HEK293 (cell line): ENCODE measurements around the gene CYP27B1.

Experiments
- CTCF ChIA-PET: fragments of 350-600 bp; formaldehyde crosslinking; extraction: SDS; loops from one replicate; lab custom pipeline; 2021; ENCODE audit warnings: antibody characterized with exemption; lab: Yijun Ruan, JAX
- POLR2A ChIA-PET: fragments of 300-600 bp; formaldehyde crosslinking; extraction: SDS; loops from one replicate; lab custom pipeline; 2020; ENCODE audit warnings: antibody characterized with exemption, inconsistent platforms; lab: Yijun Ruan, JAX
- H3K27ac ChIP-seq: fragments of 200-500 bp; sonication (Bioruptor generic); 2 replicates; pipeline ENCODE4 v1.5.1; 2014; ENCODE audit warnings: low read depth, low read length, control low read depth, inconsistent platforms; ENCODE audit errors: extremely low read depth
- H3K36me3 ChIP-seq, 2 experiments: fragments of 200-500 bp in 1 of 2; sonication (Bioruptor generic) in 1 of 2; 1 replicate in 1 of 2; 2 replicates in 1 of 2; pipeline ENCODE4 v1.5.1; 2014 to 2017; ENCODE audit warnings: inconsistent platforms in 2 of 2, low read length in 2 of 2; ENCODE audit not compliant: control insufficient read depth in 2 of 2, insufficient read depth in 1 of 2
- H3K4me1 ChIP-seq: fragments of 200-500 bp; sonication (Bioruptor generic); 2 replicates; pipeline ENCODE4 v1.5.1; 2014; ENCODE audit warnings: mild to moderate bottlenecking, low read length, inconsistent platforms; ENCODE audit not compliant: control insufficient read depth, insufficient read depth
- H3K4me3 ChIP-seq: 2 replicates; pipeline ENCODE4 v1.5.1; 2011; ENCODE audit warnings: low read depth, mild to moderate bottlenecking, control low read depth, low read length, moderate library complexity
- H3K9me3 ChIP-seq: fragments of 200-500 bp; sonication (Bioruptor generic); 2 replicates; pipeline ENCODE4 v1.5.1; 2014; ENCODE audit warnings: low read depth, low read length, inconsistent platforms; ENCODE audit not compliant: control insufficient read depth, insufficient read depth
- KLF1 ChIP-seq: fragments of 450-650 bp; formaldehyde crosslinking; IDR thresholded peaks from 2 replicates; pipeline ENCODE4 v1.5.1; 2016; ENCODE audit warnings: missing biosample characterization, missing genetic modification characterization
- OSR2 ChIP-seq: fragments of 450-650 bp; formaldehyde crosslinking; IDR thresholded peaks from 2 replicates; pipeline ENCODE4 v1.5.1; 2016; ENCODE audit warnings: missing biosample characterization, missing genetic modification characterization
- REPIN1 ChIP-seq: fragments of 450-650 bp; formaldehyde crosslinking; IDR thresholded peaks from 2 replicates; pipeline ENCODE4 v1.5.1; 2017; ENCODE audit warnings: missing biosample characterization, missing genetic modification characterization, low read depth
- ZBTB20 ChIP-seq: fragments of 450-650 bp; formaldehyde crosslinking; IDR thresholded peaks from 2 replicates; pipeline ENCODE4 v1.5.1; 2016; ENCODE audit warnings: missing biosample characterization, missing genetic modification characterization
- ZBTB8A ChIP-seq: fragments of 450-650 bp; formaldehyde crosslinking; IDR thresholded peaks from 2 replicates; pipeline ENCODE4 v1.5.1; 2016; ENCODE audit warnings: missing biosample characterization, missing genetic modification characterization
- ZNF114 ChIP-seq: fragments of 450-650 bp; formaldehyde crosslinking; IDR thresholded peaks from 2 replicates; pipeline ENCODE4 v1.5.0; 2017; ENCODE audit warnings: missing biosample characterization, missing genetic modification characterization
- ZNF24 ChIP-seq: fragments of 450-650 bp; formaldehyde crosslinking; IDR thresholded peaks from 2 replicates; pipeline ENCODE4 v1.5.1; 2016; ENCODE audit warnings: missing biosample characterization, missing genetic modification characterization
- ZNF350 ChIP-seq: fragments of 450-650 bp; formaldehyde crosslinking; IDR thresholded peaks from 2 replicates; pipeline ENCODE4 v1.5.0; 2017; ENCODE audit warnings: missing biosample characterization, mild to moderate bottlenecking, missing genetic modification characterization
- ZNF366 ChIP-seq: fragments of 450-650 bp; formaldehyde crosslinking; conservative IDR thresholded peaks from 2 replicates; pipeline ENCODE4 v1.5.1; 2016; ENCODE audit warnings: missing biosample characterization, missing genetic modification characterization
- ZNF426 ChIP-seq: fragments of 450-650 bp; formaldehyde crosslinking; IDR thresholded peaks from 2 replicates; pipeline ENCODE4 v1.5.1; 2017; ENCODE audit warnings: missing biosample characterization, missing genetic modification characterization, mild to moderate bottlenecking, inconsistent platforms, moderate library complexity
- ZNF624 ChIP-seq: fragments of 450-650 bp; formaldehyde crosslinking; IDR thresholded peaks from 2 replicates; pipeline ENCODE4 v1.5.1; 2017; ENCODE audit warnings: missing biosample characterization, missing genetic modification characterization
- ZNF785 ChIP-seq: fragments of 450-650 bp; formaldehyde crosslinking; IDR thresholded peaks from 2 replicates; pipeline ENCODE4 v1.5.1; 2016; ENCODE audit warnings: missing biosample characterization, missing genetic modification characterization
- TF ChIP-seq, protein P1 (sequence below): IDR thresholded peaks from 2 replicates; pipeline ENCODE4 v1.6.1; 2011; ENCODE audit warnings: mild to moderate bottlenecking, low read depth, low read length, borderline replicate concordance
- TF ChIP-seq, protein P2 (sequence below): fragments of 450-650 bp; formaldehyde crosslinking; IDR thresholded peaks from 2 replicates; pipeline ENCODE4 v1.5.1; 2016; ENCODE audit warnings: missing biosample characterization, missing genetic modification characterization
- TF ChIP-seq, protein P3 (sequence below): fragments of 450-650 bp; formaldehyde crosslinking; IDR thresholded peaks from 2 replicates; pipeline ENCODE4 v1.5.1; 2016; ENCODE audit warnings: missing biosample characterization, missing genetic modification characterization

The CYP27B1 gene

DNA sequence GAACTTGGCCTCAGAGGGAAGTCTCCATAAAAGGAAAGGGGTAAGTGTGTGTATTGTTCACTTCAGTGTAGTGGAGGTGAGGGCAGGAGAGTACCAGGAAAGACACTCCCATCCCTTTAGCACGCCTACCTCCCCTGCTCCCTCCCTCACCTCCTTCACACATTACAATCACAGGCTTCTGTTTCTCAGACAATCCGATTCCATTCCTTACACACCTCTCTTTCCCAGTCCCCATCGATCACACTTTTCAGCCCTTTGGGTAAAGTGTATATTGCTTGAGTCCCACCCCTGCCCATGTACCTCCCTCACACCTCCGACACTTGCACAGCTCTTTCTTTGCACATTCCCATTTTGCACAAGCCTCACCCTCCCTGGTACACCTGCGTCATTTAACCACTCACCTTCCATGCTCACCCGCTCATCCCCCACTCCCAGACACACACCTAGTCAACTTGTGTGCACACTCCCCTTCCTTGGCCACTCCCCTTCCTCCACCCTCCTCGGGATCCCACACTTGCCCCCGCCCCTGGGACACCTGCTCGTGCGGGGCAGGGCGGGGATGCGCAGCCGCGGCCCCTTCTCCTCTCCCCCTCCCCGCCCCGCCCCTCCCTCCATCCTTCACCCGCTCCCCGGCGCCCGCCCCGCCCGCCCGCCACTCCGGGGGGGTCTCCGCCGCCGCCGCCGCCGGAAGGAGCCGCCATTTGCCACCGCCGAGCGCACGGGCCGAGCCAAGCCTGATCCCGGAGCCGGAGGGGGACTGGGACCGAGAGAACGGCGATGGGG is 12.3 kb downstream of the CYP27B1 start, which contains the start of gene MARCHF9 (continued):
- TF ChIP-seq ZNF785 (no peak), ZNF350 (tag by site-specific recombination) (no peak)

DNA sequence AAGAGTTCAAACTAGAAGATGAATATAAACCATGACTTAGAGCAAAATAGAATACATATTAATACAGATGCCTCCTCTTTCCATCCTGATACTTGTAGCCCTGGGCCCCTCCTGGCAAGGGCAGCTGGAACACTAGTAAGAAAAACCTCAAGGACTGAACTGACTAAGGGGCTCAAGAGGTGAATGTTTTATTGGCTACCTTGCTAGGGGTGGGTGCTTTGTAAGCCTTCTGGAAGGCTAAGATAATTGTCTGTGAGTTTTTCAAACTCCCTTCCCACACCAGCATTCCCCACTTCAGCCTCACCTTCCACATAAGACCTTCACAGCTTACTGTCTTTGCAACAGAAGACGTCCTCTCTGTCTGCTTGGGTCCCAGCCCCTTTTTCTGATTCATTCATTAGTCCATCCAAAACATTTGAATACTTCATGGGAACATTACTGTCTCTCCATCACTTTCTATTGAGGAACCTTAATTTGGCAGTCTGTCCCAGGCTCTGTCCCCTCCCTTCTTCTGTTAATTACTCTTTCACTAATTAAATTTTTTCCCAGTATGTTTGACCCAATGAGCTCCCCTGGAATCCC is 13.0 kb downstream of the CYP27B1 start:
- POLR2A ChIA-PET = interaction anchor here (0.5 to 1.4 kb wide), 2 partner anchors 18 to 1831 kb away, joined by 4 read pairs; partner anchors contain the start of genes EEF1AKMT3 and METTL1
- CTCF ChIA-PET = no interaction called here
- Histone ChIP-seq H3K9me3 (no peaks in the 10 kb centered on the region), H3K4me1 (peaks cover 16% of the 10 kb centered on the region), H3K36me3 (peaks cover 19 to 47% of the 10 kb centered on the region in 2 experiments), H3K27ac (no peak overlapping the region), H3K4me3 (no peak overlapping the region)
- TF ChIP-seq ZNF366 (no peak), ZBTB20 (tag by site-specific recombination) (peak; percentile 48), KLF1 (tag by site-specific recombination) (no peak)

DNA sequence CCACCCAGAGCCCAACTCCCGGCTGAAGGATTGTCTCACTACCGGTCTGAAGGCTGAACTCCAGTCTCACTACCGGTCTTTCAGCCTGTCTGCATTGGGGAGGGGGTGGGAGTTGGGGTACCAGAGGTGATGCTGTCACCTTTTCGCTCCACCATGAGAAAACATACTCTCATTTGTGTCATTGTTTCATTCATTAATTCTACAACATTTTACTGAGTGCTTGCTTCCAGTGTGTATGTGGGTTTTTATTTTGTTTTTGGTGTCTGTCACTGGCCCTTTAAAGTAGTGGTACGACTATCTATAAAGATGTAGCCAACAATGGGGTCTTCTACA is 14.2 kb downstream of the CYP27B1 start:
- Histone ChIP-seq H3K4me3 (peak overlapping the region; percentile 15; the same call in 1 of the 2 replicates), H3K9me3 (no peaks in the 10 kb centered on the region), H3K4me1 (peaks cover 16% of the 10 kb centered on the region), H3K36me3 (peaks cover 22 to 47% of the 10 kb centered on the region in 2 experiments), H3K27ac (no peak overlapping the region)
- POLR2A ChIA-PET = interaction anchor here (0.9 to 1.2 kb wide), 6 partner anchors 14 to 294 kb away, joined by 3 to 6 read pairs (median 4); partner anchors contain the start of genes DDIT3, EEF1AKMT3 and METTL1
- CTCF ChIA-PET = no interaction called here
- TF ChIP-seq ZNF24 (tag by site-specific recombination) (peak; percentile 3; the same call in 1 of the 2 replicates), ZNF624 (no peak), REPIN1 (tag by site-specific recombination) (0 out of 2 replicates have a peak, but pooled peaks have one; percentile 17), ZNF350 (tag by site-specific recombination) (no peak), OSR2 (tag by site-specific recombination) (peak; percentile 3; the same call in 1 of the 2 replicates), ZNF114 (tag by site-specific recombination) (no peak), ZNF426 (tag by site-specific recombination) (no peak), ZBTB8A (tag by site-specific recombination) (peak; percentile 11; the same call in 1 of the 2 replicates)
- TF ChIP-seq, protein P1, sequence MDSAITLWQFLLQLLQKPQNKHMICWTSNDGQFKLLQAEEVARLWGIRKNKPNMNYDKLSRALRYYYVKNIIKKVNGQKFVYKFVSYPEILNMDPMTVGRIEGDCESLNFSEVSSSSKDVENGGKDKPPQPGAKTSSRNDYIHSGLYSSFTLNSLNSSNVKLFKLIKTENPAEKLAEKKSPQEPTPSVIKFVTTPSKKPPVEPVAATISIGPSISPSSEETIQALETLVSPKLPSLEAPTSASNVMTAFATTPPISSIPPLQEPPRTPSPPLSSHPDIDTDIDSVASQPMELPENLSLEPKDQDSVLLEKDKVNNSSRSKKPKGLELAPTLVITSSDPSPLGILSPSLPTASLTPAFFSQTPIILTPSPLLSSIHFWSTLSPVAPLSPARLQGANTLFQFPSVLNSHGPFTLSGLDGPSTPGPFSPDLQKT = no peak
- TF ChIP-seq, protein P2, sequence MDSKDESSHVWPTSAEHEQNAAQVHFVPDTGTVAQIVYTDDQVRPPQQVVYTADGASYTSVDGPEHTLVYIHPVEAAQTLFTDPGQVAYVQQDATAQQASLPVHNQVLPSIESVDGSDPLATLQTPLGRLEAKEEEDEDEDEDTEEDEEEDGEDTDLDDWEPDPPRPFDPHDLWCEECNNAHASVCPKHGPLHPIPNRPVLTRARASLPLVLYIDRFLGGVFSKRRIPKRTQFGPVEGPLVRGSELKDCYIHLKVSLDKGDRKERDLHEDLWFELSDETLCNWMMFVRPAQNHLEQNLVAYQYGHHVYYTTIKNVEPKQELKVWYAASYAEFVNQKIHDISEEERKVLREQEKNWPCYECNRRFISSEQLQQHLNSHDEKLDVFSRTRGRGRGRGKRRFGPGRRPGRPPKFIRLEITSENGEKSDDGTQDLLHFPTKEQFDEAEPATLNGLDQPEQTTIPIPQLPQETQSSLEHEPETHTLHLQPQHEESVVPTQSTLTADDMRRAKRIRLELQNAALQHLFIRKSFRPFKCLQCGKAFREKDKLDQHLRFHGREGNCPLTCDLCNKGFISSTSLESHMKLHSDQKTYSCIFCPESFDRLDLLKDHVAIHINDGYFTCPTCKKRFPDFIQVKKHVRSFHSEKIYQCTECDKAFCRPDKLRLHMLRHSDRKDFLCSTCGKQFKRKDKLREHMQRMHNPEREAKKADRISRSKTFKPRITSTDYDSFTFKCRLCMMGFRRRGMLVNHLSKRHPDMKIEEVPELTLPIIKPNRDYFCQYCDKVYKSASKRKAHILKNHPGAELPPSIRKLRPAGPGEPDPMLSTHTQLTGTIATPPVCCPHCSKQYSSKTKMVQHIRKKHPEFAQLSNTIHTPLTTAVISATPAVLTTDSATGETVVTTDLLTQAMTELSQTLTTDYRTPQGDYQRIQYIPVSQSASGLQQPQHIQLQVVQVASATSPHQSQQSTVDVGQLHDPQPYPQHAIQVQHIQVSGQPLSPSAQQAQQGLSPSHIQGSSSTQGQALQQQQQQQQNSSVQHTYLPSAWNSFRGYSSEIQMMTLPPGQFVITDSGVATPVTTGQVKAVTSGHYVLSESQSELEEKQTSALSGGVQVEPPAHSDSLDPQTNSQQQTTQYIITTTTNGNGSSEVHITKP (tag by site-specific recombination) = peak; percentile 86
- TF ChIP-seq, protein P3, sequence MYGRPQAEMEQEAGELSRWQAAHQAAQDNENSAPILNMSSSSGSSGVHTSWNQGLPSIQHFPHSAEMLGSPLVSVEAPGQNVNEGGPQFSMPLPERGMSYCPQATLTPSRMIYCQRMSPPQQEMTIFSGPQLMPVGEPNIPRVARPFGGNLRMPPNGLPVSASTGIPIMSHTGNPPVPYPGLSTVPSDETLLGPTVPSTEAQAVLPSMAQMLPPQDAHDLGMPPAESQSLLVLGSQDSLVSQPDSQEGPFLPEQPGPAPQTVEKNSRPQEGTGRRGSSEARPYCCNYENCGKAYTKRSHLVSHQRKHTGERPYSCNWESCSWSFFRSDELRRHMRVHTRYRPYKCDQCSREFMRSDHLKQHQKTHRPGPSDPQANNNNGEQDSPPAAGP (tag by site-specific recombination) = 0 out of 2 replicates have a peak, but pooled peaks have one; percentile 7
